Neural progenitor cell (in vitro differentiated cells): Measurements from ENCODE around the gene RPL29.

Source experiments
- CTCF ChIP-seq: fragments of 200-600 bp; sonication (generic); IDR thresholded peaks from 2 replicates; pipeline ENCODE4 v1.5.1; 2017; ENCODE audit warnings: antibody characterized with exemption, mild to moderate bottlenecking
- EZH2 ChIP-seq: fragments of 200-600 bp; sonication (generic); IDR thresholded peaks from 2 replicates; pipeline ENCODE4 v1.6.1; 2017; ENCODE audit warnings: antibody characterized with exemption, mild to moderate bottlenecking, moderate library complexity
- EZH2phosphoT487 ChIP-seq: fragments of 200-600 bp; sonication (generic); IDR thresholded peaks from 2 replicates; pipeline ENCODE4 v1.6.1; 2017; ENCODE audit warnings: antibody characterized with exemption

GRCh38 chr3:51963951-51964451 lies 31.7 kb downstream of the RPL29 start:
- TF ChIP-seq CTCF, result no peak
- TF ChIP-seq EZH2, result no peak
- TF ChIP-seq EZH2phosphoT487, result no peak
